HEK293 (cell line): Measurements from ENCODE around the gene C1orf198.

ENCODE experiments used
- HOXD13 ChIP-seq: sonication (generic); formaldehyde crosslinking; IDR thresholded peaks from 2 replicates; pipeline ENCODE4 v1.8.0; 2022; ENCODE audit warnings: missing genetic modification reagents, borderline replicate concordance
- KLF10 ChIP-seq: fragments of 450-650 bp; IDR thresholded peaks from 2 replicates; pipeline ENCODE4 v1.5.1; 2018; ENCODE audit warnings: missing biosample characterization, mild to moderate bottlenecking, missing genetic modification characterization
- KLF16 ChIP-seq: fragments of 450-650 bp; formaldehyde crosslinking; IDR thresholded peaks from 2 replicates; pipeline ENCODE4 v1.5.1; 2017; ENCODE audit warnings: missing biosample characterization, missing genetic modification characterization
- KLF8 ChIP-seq: fragments of 450-650 bp; formaldehyde crosslinking; IDR thresholded peaks from 2 replicates; pipeline ENCODE4 v1.5.1; 2016; ENCODE audit warnings: missing biosample characterization, missing genetic modification characterization
- PRDM1 ChIP-seq: fragments of 450-650 bp; formaldehyde crosslinking; IDR thresholded peaks from 2 replicates; pipeline ENCODE4; 2016; ENCODE audit warnings: missing biosample characterization, missing genetic modification characterization
- SALL2 ChIP-seq: fragments of 450-650 bp; formaldehyde crosslinking; IDR thresholded peaks from 2 replicates; pipeline ENCODE4 v1.5.0; 2017; ENCODE audit warnings: missing biosample characterization, mild to moderate bottlenecking, missing genetic modification characterization, borderline replicate concordance
- ZBTB20 ChIP-seq: fragments of 450-650 bp; formaldehyde crosslinking; IDR thresholded peaks from 2 replicates; pipeline ENCODE4 v1.5.1; 2016; ENCODE audit warnings: missing biosample characterization, missing genetic modification characterization
- ZEB2 ChIP-seq: fragments of 450-650 bp; formaldehyde crosslinking; IDR thresholded peaks from 2 replicates; pipeline ENCODE4 v1.5.1; 2016; ENCODE audit warnings: missing biosample characterization, missing genetic modification characterization
- ZFP41 ChIP-seq: fragments of 450-650 bp; formaldehyde crosslinking; IDR thresholded peaks from 2 replicates; pipeline ENCODE4 v1.5.1; 2016; ENCODE audit warnings: missing biosample characterization, missing genetic modification characterization, borderline replicate concordance
- ZNF112 ChIP-seq: fragments of 450-650 bp; formaldehyde crosslinking; IDR thresholded peaks from 2 replicates; pipeline ENCODE4 v1.5.0; 2017; ENCODE audit warnings: missing biosample characterization, missing genetic modification characterization
- ZNF266 ChIP-seq: fragments of 450-650 bp; formaldehyde crosslinking; IDR thresholded peaks from 2 replicates; pipeline ENCODE4 v1.5.1; 2016; ENCODE audit warnings: missing biosample characterization, missing genetic modification characterization, low read depth
- ZNF426 ChIP-seq: fragments of 450-650 bp; formaldehyde crosslinking; IDR thresholded peaks from 2 replicates; pipeline ENCODE4 v1.5.1; 2017; ENCODE audit warnings: missing biosample characterization, missing genetic modification characterization, mild to moderate bottlenecking, inconsistent platforms, moderate library complexity
- ZNF514 ChIP-seq: fragments of 450-650 bp; formaldehyde crosslinking; IDR thresholded peaks from 2 replicates; pipeline ENCODE4 v1.5.1; 2016; ENCODE audit warnings: missing biosample characterization, missing genetic modification characterization
- ZNF610 ChIP-seq: fragments of 450-650 bp; formaldehyde crosslinking; IDR thresholded peaks from 2 replicates; pipeline ENCODE4 v1.5.1; 2016; ENCODE audit warnings: missing biosample characterization, missing genetic modification characterization, borderline replicate concordance
- ZNF624 ChIP-seq: fragments of 450-650 bp; formaldehyde crosslinking; IDR thresholded peaks from 2 replicates; pipeline ENCODE4 v1.5.1; 2017; ENCODE audit warnings: missing biosample characterization, missing genetic modification characterization
- ZNF843 ChIP-seq: fragments of 450-650 bp; formaldehyde crosslinking; IDR thresholded peaks from 2 replicates; pipeline ENCODE4 v1.5.1; 2016; ENCODE audit warnings: missing biosample characterization, missing genetic modification characterization
- TF ChIP-seq, protein P1 (sequence below): fragments of 450-650 bp; formaldehyde crosslinking; IDR thresholded peaks from 2 replicates; pipeline ENCODE4 v1.5.1; 2016; ENCODE audit warnings: missing biosample characterization, missing genetic modification characterization
- TF ChIP-seq, protein P2 (sequence below): fragments of 450-650 bp; formaldehyde crosslinking; IDR thresholded peaks from 2 replicates; pipeline ENCODE4 v1.5.1; 2016; ENCODE audit warnings: missing biosample characterization, missing genetic modification characterization
- TF ChIP-seq, protein P3 (sequence below): fragments of 450-650 bp; formaldehyde crosslinking; IDR thresholded peaks from 2 replicates; pipeline ENCODE4 v1.5.1; 2016; ENCODE audit warnings: missing biosample characterization, missing genetic modification characterization
- TF ChIP-seq, protein P4 (sequence below): fragments of 450-650 bp; formaldehyde crosslinking; IDR thresholded peaks from 2 replicates; pipeline ENCODE4 v1.5.1; 2016; ENCODE audit warnings: missing biosample characterization, missing genetic modification characterization
- TF ChIP-seq, protein P5 (sequence below): fragments of 450-650 bp; IDR thresholded peaks from 2 replicates; pipeline ENCODE4 v1.5.1; 2018; ENCODE audit warnings: missing biosample characterization, mild to moderate bottlenecking, missing genetic modification characterization
- TF ChIP-seq, protein P6 (sequence below): fragments of 450-650 bp; formaldehyde crosslinking; IDR thresholded peaks from 2 replicates; pipeline ENCODE4 v1.5.1; 2016; ENCODE audit warnings: missing biosample characterization, missing genetic modification characterization
- TF ChIP-seq, protein P7 (sequence below): fragments of 450-650 bp; formaldehyde crosslinking; IDR thresholded peaks from 2 replicates; pipeline ENCODE4 v1.5.1; 2017; ENCODE audit warnings: missing biosample characterization, missing genetic modification characterization

The C1orf198 gene

DNA sequence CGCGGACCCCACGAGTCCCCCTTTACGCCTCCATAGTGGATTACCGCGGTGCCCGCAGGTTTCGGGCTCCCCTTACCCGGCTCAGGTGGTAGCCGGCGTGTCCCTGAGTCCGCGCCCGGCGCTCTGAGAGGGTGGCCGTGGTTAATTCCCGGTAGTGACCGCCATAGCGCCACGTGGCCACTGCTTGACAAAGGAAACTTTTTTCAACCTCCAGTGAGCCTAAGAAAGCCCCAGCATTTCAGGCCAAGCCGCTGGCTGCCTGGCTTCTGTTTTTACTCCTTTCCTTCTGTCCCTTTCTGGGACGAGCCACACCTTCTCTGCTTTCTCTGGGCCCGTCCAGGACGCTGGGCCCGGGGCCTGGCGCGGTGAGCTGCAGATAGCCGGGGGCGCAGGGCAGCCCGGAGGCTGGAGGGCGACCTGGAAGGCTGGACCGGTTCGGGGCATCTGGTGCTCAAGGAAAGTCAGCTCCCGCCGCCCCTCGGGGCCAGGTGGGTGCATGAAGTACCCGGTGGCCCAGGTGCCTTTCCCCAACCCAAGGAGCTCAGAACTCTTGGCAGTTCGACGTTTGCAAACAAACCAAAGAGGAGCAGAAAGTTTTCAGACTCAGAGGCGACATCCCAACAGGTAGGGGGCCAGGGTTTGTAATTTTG lies 540 bp upstream of the C1orf198 start (continued):
- TF ChIP-seq ZNF112 (tag by site-specific recombination) (no peak), KLF16 (tag by site-specific recombination) (peak; percentile 73; the same call in 1 of the 2 replicates), ZNF610 (tag by site-specific recombination) (no peak), SALL2 (tag by site-specific recombination) (no peak), ZBTB20 (tag by site-specific recombination) (peak; percentile 96), ZNF426 (tag by site-specific recombination) (no peak), ZNF266 (tag by site-specific recombination) (no peak), ZNF843 (tag by site-specific recombination) (0 out of 2 replicates have a peak, but pooled peaks have one; percentile 30), PRDM1 (peak; percentile 93), KLF8 (tag by site-specific recombination) (peak; percentile 36; the same call in 1 of the 2 replicates), ZFP41 (tag by site-specific recombination) (no peak), ZEB2 (tag by site-specific recombination) (peak; percentile 69), KLF10 (tag by site-specific recombination) (no peak), ZNF624 (tag by site-specific recombination) (no peak), ZNF514 (tag by site-specific recombination) (no peak), HOXD13 (CRISPR knock-in tag) (no peak)
- TF ChIP-seq, protein P1, sequence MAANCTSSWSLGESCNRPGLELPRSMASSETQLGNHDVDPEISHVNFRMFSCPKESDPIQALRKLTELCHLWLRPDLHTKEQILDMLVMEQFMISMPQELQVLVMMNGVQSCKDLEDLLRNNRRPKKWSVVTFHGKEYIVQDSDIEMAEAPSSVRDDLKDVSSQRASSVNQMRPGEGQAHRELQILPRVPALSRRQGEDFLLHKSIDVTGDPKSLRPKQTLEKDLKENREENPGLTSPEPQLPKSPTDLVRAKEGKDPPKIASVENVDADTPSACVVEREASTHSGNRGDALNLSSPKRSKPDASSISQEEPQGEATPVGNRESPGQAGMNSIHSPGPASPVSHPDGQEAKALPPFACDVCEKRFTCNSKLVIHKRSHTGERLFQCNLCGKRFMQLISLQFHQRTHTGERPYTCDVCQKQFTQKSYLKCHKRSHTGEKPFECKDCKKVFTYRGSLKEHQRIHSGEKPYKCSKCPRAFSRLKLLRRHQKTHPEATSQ (tag by site-specific recombination): peak; percentile 56; the same call in 1 of the 2 replicates
- TF ChIP-seq, protein P2, sequence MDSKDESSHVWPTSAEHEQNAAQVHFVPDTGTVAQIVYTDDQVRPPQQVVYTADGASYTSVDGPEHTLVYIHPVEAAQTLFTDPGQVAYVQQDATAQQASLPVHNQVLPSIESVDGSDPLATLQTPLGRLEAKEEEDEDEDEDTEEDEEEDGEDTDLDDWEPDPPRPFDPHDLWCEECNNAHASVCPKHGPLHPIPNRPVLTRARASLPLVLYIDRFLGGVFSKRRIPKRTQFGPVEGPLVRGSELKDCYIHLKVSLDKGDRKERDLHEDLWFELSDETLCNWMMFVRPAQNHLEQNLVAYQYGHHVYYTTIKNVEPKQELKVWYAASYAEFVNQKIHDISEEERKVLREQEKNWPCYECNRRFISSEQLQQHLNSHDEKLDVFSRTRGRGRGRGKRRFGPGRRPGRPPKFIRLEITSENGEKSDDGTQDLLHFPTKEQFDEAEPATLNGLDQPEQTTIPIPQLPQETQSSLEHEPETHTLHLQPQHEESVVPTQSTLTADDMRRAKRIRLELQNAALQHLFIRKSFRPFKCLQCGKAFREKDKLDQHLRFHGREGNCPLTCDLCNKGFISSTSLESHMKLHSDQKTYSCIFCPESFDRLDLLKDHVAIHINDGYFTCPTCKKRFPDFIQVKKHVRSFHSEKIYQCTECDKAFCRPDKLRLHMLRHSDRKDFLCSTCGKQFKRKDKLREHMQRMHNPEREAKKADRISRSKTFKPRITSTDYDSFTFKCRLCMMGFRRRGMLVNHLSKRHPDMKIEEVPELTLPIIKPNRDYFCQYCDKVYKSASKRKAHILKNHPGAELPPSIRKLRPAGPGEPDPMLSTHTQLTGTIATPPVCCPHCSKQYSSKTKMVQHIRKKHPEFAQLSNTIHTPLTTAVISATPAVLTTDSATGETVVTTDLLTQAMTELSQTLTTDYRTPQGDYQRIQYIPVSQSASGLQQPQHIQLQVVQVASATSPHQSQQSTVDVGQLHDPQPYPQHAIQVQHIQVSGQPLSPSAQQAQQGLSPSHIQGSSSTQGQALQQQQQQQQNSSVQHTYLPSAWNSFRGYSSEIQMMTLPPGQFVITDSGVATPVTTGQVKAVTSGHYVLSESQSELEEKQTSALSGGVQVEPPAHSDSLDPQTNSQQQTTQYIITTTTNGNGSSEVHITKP (tag by site-specific recombination): peak; percentile 25
- TF ChIP-seq, protein P3, sequence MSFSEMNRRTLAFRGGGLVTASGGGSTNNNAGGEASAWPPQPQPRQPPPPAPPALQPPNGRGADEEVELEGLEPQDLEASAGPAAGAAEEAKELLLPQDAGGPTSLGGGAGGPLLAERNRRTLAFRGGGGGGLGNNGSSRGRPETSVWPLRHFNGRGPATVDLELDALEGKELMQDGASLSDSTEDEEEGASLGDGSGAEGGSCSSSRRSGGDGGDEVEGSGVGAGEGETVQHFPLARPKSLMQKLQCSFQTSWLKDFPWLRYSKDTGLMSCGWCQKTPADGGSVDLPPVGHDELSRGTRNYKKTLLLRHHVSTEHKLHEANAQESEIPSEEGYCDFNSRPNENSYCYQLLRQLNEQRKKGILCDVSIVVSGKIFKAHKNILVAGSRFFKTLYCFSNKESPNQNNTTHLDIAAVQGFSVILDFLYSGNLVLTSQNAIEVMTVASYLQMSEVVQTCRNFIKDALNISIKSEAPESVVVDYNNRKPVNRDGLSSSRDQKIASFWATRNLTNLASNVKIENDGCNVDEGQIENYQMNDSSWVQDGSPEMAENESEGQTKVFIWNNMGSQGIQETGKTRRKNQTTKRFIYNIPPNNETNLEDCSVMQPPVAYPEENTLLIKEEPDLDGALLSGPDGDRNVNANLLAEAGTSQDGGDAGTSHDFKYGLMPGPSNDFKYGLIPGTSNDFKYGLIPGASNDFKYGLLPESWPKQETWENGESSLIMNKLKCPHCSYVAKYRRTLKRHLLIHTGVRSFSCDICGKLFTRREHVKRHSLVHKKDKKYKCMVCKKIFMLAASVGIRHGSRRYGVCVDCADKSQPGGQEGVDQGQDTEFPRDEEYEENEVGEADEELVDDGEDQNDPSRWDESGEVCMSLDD: 0 out of 2 replicates have a peak, but pooled peaks have one; percentile 47
- TF ChIP-seq, protein P4, sequence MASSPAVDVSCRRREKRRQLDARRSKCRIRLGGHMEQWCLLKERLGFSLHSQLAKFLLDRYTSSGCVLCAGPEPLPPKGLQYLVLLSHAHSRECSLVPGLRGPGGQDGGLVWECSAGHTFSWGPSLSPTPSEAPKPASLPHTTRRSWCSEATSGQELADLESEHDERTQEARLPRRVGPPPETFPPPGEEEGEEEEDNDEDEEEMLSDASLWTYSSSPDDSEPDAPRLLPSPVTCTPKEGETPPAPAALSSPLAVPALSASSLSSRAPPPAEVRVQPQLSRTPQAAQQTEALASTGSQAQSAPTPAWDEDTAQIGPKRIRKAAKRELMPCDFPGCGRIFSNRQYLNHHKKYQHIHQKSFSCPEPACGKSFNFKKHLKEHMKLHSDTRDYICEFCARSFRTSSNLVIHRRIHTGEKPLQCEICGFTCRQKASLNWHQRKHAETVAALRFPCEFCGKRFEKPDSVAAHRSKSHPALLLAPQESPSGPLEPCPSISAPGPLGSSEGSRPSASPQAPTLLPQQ (tag by site-specific recombination): peak; percentile 87
- TF ChIP-seq, protein P5, sequence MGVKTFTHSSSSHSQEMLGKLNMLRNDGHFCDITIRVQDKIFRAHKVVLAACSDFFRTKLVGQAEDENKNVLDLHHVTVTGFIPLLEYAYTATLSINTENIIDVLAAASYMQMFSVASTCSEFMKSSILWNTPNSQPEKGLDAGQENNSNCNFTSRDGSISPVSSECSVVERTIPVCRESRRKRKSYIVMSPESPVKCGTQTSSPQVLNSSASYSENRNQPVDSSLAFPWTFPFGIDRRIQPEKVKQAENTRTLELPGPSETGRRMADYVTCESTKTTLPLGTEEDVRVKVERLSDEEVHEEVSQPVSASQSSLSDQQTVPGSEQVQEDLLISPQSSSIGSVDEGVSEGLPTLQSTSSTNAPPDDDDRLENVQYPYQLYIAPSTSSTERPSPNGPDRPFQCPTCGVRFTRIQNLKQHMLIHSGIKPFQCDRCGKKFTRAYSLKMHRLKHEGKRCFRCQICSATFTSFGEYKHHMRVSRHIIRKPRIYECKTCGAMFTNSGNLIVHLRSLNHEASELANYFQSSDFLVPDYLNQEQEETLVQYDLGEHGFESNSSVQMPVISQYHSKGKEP: no peak
- TF ChIP-seq, protein P6, sequence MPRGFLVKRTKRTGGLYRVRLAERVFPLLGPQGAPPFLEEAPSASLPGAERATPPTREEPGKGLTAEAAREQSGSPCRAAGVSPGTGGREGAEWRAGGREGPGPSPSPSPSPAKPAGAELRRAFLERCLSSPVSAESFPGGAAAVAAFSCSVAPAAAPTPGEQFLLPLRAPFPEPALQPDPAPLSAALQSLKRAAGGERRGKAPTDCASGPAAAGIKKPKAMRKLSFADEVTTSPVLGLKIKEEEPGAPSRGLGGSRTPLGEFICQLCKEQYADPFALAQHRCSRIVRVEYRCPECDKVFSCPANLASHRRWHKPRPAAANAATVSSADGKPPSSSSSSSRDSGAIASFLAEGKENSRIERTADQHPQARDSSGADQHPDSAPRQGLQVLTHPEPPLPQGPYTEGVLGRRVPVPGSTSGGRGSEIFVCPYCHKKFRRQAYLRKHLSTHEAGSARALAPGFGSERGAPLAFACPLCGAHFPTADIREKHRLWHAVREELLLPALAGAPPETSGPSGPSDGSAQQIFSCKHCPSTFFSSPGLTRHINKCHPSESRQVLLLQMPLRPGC (tag by site-specific recombination): no peak
- TF ChIP-seq, protein P7, sequence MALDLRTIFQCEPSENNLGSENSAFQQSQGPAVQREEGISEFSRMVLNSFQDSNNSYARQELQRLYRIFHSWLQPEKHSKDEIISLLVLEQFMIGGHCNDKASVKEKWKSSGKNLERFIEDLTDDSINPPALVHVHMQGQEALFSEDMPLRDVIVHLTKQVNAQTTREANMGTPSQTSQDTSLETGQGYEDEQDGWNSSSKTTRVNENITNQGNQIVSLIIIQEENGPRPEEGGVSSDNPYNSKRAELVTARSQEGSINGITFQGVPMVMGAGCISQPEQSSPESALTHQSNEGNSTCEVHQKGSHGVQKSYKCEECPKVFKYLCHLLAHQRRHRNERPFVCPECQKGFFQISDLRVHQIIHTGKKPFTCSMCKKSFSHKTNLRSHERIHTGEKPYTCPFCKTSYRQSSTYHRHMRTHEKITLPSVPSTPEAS: no peak
